Measurements from ENCODE around the gene CCDC60.

DNA sequence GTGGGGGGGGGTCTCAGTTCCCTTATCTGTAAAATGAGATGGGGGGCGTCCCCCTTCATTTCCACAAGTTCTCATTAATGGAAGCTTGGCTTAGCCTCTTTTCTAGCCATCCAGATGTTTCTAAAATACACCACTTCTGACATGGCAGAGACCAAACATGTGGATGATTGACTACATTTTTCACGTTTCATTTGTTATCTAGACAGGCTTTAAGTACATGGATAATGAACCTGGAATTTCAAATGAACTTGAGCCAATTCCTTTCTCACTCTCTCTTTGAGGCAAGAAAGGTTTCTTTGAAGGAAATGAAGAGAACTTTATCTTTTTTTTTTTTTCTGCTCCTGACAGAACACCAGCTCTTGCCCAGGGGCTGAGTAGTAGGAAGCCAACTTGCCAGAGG lies 39.1 kb downstream of the CCDC60 start:
- TF ChIP-seq, protein P1, sequence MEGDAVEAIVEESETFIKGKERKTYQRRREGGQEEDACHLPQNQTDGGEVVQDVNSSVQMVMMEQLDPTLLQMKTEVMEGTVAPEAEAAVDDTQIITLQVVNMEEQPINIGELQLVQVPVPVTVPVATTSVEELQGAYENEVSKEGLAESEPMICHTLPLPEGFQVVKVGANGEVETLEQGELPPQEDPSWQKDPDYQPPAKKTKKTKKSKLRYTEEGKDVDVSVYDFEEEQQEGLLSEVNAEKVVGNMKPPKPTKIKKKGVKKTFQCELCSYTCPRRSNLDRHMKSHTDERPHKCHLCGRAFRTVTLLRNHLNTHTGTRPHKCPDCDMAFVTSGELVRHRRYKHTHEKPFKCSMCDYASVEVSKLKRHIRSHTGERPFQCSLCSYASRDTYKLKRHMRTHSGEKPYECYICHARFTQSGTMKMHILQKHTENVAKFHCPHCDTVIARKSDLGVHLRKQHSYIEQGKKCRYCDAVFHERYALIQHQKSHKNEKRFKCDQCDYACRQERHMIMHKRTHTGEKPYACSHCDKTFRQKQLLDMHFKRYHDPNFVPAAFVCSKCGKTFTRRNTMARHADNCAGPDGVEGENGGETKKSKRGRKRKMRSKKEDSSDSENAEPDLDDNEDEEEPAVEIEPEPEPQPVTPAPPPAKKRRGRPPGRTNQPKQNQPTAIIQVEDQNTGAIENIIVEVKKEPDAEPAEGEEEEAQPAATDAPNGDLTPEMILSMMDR (IDR thresholded peaks at IDR 0.05) = no peak
- no peak for TF ChIP-seq POLR2A (IDR thresholded peaks at IDR 0.05)

Data from adrenal gland (tissue), 5 donors.